ENCODE measurements around the gene INSYN2B. TPM values are rescaled to one million over a fixed set of nuclear protein-coding genes. Genes with fewer than 3 reads are reported as not detected.

INSYN2B gene
- total RNA-seq, 1 experiment from 2014 or later: not detected

DNA sequence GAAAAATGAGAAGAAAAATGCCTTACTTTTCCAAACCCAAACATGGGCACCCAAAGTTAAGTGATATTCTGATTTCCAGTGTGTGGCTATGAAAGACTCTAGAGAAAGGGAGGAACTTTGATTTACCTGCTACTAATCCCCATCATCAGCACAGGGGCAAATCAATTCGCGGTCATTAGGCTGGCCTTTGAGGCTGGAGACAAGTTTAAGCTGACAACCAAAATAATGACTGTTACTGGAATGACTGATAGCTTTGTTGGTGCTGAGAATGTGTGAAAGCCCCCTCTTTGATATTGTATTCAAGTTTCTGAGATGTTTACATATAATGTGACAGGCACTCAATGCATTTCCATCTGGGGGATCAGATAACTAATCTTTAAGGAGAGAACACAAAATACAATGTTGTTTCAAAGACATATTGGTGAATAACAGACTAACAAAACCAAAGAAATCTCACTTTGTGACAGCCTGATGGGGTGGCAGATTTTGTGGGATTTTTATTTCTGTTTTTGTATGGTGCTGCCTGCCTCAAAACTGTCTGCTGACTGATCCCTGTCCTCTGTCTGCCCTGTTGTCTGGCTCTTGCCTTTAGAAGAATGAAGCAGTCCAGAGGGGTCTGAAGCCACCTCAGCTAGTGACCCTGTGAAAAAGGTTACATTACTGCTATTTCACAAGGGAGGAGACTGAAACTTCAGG lies 12.6 kb upstream of the INSYN2B start:
- TF ChIP-seq RELA (CRISPR knock-in tag; IDR thresholded peaks at IDR 0.05; ENCODE audit: borderline replicate concordance) (no peak), E2F4 (CRISPR knock-in tag; IDR thresholded peaks at IDR 0.05; ENCODE audit: borderline replicate concordance, low read depth) (no peak), ETV6 (CRISPR knock-in tag; IDR thresholded peaks at IDR 0.05) (no peak), ZNF512 (CRISPR knock-in tag; IDR thresholded peaks at IDR 0.05; ENCODE audit: borderline replicate concordance) (no peak), GABPB1 (CRISPR knock-in tag; IDR thresholded peaks at IDR 0.05) (no peak), GTF2I (CRISPR knock-in tag; conservative IDR thresholded peaks at IDR 0.05) (no peak), TEAD1 (CRISPR knock-in tag; IDR thresholded peaks at IDR 0.05) (no peak), NFE2L1 (CRISPR knock-in tag; IDR thresholded peaks at IDR 0.05) (no peak), CBFB (CRISPR knock-in tag; IDR thresholded peaks at IDR 0.05; ENCODE audit: low read depth) (no peak), ZNF281 (CRISPR knock-in tag; IDR thresholded peaks at IDR 0.05) (no peak), GRHL2 (CRISPR knock-in tag; IDR thresholded peaks at IDR 0.05; ENCODE audit: insufficient replicate concordance, severe bottlenecking) (no peak), ZNF138 (CRISPR knock-in tag; conservative IDR thresholded peaks at IDR 0.05) (no peak)
- TF ChIP-seq, protein P1, sequence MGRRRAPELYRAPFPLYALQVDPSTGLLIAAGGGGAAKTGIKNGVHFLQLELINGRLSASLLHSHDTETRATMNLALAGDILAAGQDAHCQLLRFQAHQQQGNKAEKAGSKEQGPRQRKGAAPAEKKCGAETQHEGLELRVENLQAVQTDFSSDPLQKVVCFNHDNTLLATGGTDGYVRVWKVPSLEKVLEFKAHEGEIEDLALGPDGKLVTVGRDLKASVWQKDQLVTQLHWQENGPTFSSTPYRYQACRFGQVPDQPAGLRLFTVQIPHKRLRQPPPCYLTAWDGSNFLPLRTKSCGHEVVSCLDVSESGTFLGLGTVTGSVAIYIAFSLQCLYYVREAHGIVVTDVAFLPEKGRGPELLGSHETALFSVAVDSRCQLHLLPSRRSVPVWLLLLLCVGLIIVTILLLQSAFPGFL (CRISPR knock-in tag; IDR thresholded peaks at IDR 0.05; ENCODE audit: borderline replicate concordance): no peak
- TF ChIP-seq, protein P2, sequence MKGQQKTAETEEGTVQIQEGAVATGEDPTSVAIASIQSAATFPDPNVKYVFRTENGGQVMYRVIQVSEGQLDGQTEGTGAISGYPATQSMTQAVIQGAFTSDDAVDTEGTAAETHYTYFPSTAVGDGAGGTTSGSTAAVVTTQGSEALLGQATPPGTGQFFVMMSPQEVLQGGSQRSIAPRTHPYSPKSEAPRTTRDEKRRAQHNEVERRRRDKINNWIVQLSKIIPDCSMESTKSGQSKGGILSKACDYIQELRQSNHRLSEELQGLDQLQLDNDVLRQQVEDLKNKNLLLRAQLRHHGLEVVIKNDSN (CRISPR knock-in tag; IDR thresholded peaks at IDR 0.05): no peak
- TF ChIP-seq, protein P3, sequence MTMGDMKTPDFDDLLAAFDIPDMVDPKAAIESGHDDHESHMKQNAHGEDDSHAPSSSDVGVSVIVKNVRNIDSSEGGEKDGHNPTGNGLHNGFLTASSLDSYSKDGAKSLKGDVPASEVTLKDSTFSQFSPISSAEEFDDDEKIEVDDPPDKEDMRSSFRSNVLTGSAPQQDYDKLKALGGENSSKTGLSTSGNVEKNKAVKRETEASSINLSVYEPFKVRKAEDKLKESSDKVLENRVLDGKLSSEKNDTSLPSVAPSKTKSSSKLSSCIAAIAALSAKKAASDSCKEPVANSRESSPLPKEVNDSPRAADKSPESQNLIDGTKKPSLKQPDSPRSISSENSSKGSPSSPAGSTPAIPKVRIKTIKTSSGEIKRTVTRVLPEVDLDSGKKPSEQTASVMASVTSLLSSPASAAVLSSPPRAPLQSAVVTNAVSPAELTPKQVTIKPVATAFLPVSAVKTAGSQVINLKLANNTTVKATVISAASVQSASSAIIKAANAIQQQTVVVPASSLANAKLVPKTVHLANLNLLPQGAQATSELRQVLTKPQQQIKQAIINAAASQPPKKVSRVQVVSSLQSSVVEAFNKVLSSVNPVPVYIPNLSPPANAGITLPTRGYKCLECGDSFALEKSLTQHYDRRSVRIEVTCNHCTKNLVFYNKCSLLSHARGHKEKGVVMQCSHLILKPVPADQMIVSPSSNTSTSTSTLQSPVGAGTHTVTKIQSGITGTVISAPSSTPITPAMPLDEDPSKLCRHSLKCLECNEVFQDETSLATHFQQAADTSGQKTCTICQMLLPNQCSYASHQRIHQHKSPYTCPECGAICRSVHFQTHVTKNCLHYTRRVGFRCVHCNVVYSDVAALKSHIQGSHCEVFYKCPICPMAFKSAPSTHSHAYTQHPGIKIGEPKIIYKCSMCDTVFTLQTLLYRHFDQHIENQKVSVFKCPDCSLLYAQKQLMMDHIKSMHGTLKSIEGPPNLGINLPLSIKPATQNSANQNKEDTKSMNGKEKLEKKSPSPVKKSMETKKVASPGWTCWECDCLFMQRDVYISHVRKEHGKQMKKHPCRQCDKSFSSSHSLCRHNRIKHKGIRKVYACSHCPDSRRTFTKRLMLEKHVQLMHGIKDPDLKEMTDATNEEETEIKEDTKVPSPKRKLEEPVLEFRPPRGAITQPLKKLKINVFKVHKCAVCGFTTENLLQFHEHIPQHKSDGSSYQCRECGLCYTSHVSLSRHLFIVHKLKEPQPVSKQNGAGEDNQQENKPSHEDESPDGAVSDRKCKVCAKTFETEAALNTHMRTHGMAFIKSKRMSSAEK (CRISPR knock-in tag; IDR thresholded peaks at IDR 0.05; ENCODE audit: borderline replicate concordance): no peak
- TF ChIP-seq, protein P4, sequence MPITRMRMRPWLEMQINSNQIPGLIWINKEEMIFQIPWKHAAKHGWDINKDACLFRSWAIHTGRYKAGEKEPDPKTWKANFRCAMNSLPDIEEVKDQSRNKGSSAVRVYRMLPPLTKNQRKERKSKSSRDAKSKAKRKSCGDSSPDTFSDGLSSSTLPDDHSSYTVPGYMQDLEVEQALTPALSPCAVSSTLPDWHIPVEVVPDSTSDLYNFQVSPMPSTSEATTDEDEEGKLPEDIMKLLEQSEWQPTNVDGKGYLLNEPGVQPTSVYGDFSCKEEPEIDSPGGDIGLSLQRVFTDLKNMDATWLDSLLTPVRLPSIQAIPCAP (CRISPR knock-in tag; IDR thresholded peaks at IDR 0.05): no peak
- ATAC-seq (no peak), DNase-seq (ENCODE audit: low spot score) (no peak)
- Mint-ChIP-seq H3K4me1 (0 out of 2 replicates have a peak, but pooled peaks cover 3% of the 10 kb centered on the region), H3K27ac (no peak overlapping the region), H3K36me3 (no peaks in the 10 kb centered on the region), H3K9me3 (no peaks in the 10 kb centered on the region), H3K27me3 (ENCODE audit: low read depth) (no peaks in the 10 kb centered on the region), H3K4me3 (no peak overlapping the region)
- CTCF ChIA-PET: interaction anchor here (2.5 kb wide), 1 partner anchor 12 kb away, joined by 22 read pairs; the partner anchor contains the start of gene INSYN2B
- POLR2A ChIA-PET: interaction anchor here (1.1 kb wide), 1 partner anchor 21 kb away, joined by 4 read pairs; no protein-coding TSS in a partner anchor

Data from WTC11 (cell line).